Left renal cortex interstitium (tissue), 4 donors: ENCODE measurements around the gene HUNK. TPM values are rescaled to one million over a fixed set of nuclear protein-coding genes. Genes with fewer than 3 reads are reported as not detected.
"Not testable (repeated sequence)": the region's sequence is repeated elsewhere in the genome, so short reads cannot be mapped to it uniquely, and the experiment has no call there.

Experiments
- DNase-seq, 4 donors: peaks; one replicate each; pipeline ENCODE4 v3.0.0-alpha.2; 2013; ENCODE audit warnings: low read depth in 4 of 4, low spot score in 2 of 4, missing footprints in 1 of 4
- polyA plus RNA-seq, 4 donors: library from polyadenylated mRNA; unstranded; fragments of 120-200 nt; gene quantifications; one replicate each; pipeline ENCODE4 v1.2.1, GENCODE V29; 2013; ENCODE audit not compliant: insufficient read length in 4 of 4

Gene HUNK
- polyA plus RNA-seq, 4 donors = 16.1 to 20.8 (median 17.8) TPM

GRCh38 chr21:31869750-31870149 lies 3.1 kb upstream of the HUNK start:
- no peak for DNase-seq

- DNase-seq = no peak
Observed at GRCh38 chr21:31870472-31871193, 2.2 kb upstream of the HUNK start.

- not testable (repeated sequence) for DNase-seq
Observed at GRCh38 chr21:31871371-31871770, 1.4 kb upstream of the HUNK start.

- no peak for DNase-seq
Observed at GRCh38 chr21:31872072-31872451, 758 bp upstream of the HUNK start.

GRCh38 chr21:31873275-31873695 lies 465 bp downstream of the HUNK start:
- no peak for DNase-seq

GRCh38 chr21:31873696-31874599 lies 1.1 kb downstream of the HUNK start:
- no peak for DNase-seq

- no peak for DNase-seq
Observed at GRCh38 chr21:31874812-31875212, 2.0 kb downstream of the HUNK start.

GRCh38 chr21:31875496-31876015 lies 2.7 kb downstream of the HUNK start:
- DNase-seq = no peak

- DNase-seq = no peak
Observed at GRCh38 chr21:31877463-31877957, 4.7 kb downstream of the HUNK start.

- DNase-seq = no peak
Observed at GRCh38 chr21:31878831-31879230, 6.0 kb downstream of the HUNK start.

- DNase-seq = no peak
Observed at GRCh38 chr21:31879241-31879650, 6.4 kb downstream of the HUNK start.

- no peak for DNase-seq
Observed at GRCh38 chr21:31879911-31880310, 7.1 kb downstream of the HUNK start.

GRCh38 chr21:31880816-31881215 lies 8.0 kb downstream of the HUNK start:
- no peak for DNase-seq

- DNase-seq = no peak
Observed at GRCh38 chr21:31882711-31883110, 9.9 kb downstream of the HUNK start.

- no peak for DNase-seq
Observed at GRCh38 chr21:31885146-31885545, 12.3 kb downstream of the HUNK start.

- DNase-seq = no peak
Observed at GRCh38 chr21:31886915-31887314, 14.1 kb downstream of the HUNK start.

- no peak for DNase-seq
Observed at GRCh38 chr21:31887391-31887841, 14.6 kb downstream of the HUNK start.

GRCh38 chr21:31888936-31889371 lies 16.1 kb downstream of the HUNK start:
- DNase-seq = peak in 1 of 4 donors; percentile 44

GRCh38 chr21:31889460-31889859 lies 16.6 kb downstream of the HUNK start:
- no peak for DNase-seq

- DNase-seq = no peak
Observed at GRCh38 chr21:31892686-31893085, 19.9 kb downstream of the HUNK start.

GRCh38 chr21:31893851-31894415 lies 21.1 kb downstream of the HUNK start:
- no peak for DNase-seq
